Epithelial cell of proximal tubule (primary cell): ENCODE data around the gene INTS4. TPM values are rescaled to one million over a fixed set of nuclear protein-coding genes. Genes with fewer than 3 reads are reported as not detected.
A peak's percentile ranks its signal among the peaks of the same experiment; 100 is the strongest.
"Not testable (repeated sequence)": the region's sequence is repeated elsewhere in the genome, so short reads cannot be mapped to it uniquely, and the experiment has no call there.

Source experiments
- DNase-seq: peaks from one replicate; pipeline ENCODE4 v3.0.0-alpha.2; 2011; ENCODE audit warnings: low read depth
- H3K4me3 ChIP-seq: 2 replicates; pipeline ENCODE4 v1.5.1; 2011; ENCODE audit warnings: low read depth, mild to moderate bottlenecking, low read length
- total RNA-seq: library from RNA; depleted of rRNA; stranded (reverse); fragments of >200 nt; gene quantifications from 2 replicates; pipeline ENCODE4 v1.2.3, GENCODE V29; 2015
- TF ChIP-seq, protein P1 (sequence below): conservative IDR thresholded peaks from 2 replicates; pipeline ENCODE4 v1.5.1; 2012; ENCODE audit warnings: low read depth, mild to moderate bottlenecking, low read length

Gene INTS4
- total RNA-seq, 1 donor from 2014 or later, result 15.3 TPM

DNA sequence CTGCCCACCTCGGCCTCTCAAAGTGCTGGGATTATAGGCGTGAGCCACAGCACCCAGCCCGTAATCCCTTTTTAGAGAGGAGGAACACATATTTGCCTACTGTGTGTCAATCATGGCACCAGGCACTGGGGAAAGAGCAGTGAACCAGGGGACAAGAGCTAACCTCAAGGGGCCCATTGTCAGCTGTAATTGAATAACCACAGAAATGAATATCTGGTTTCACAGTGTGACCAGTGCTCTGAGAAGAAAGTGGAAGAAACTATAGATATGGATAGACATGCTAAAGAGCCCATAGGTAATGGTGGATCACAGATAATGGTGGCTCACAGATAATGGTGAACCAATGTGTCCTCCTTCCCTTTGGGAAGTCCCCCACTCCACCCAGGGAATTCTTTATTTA lies 37.2 kb upstream of the INTS4 start:
- DNase-seq, result no peak
- H3K4me3 ChIP-seq, result no peak overlapping the region
- TF ChIP-seq, protein P1, sequence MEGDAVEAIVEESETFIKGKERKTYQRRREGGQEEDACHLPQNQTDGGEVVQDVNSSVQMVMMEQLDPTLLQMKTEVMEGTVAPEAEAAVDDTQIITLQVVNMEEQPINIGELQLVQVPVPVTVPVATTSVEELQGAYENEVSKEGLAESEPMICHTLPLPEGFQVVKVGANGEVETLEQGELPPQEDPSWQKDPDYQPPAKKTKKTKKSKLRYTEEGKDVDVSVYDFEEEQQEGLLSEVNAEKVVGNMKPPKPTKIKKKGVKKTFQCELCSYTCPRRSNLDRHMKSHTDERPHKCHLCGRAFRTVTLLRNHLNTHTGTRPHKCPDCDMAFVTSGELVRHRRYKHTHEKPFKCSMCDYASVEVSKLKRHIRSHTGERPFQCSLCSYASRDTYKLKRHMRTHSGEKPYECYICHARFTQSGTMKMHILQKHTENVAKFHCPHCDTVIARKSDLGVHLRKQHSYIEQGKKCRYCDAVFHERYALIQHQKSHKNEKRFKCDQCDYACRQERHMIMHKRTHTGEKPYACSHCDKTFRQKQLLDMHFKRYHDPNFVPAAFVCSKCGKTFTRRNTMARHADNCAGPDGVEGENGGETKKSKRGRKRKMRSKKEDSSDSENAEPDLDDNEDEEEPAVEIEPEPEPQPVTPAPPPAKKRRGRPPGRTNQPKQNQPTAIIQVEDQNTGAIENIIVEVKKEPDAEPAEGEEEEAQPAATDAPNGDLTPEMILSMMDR, result no peak

- DNase-seq, result no peak
- H3K4me3 ChIP-seq, result no peak overlapping the region
- TF ChIP-seq, protein P1, result no peak
These were observed 36.2 kb upstream of the INTS4 start for GRCh38 chr11:78030429-78031325.

DNA sequence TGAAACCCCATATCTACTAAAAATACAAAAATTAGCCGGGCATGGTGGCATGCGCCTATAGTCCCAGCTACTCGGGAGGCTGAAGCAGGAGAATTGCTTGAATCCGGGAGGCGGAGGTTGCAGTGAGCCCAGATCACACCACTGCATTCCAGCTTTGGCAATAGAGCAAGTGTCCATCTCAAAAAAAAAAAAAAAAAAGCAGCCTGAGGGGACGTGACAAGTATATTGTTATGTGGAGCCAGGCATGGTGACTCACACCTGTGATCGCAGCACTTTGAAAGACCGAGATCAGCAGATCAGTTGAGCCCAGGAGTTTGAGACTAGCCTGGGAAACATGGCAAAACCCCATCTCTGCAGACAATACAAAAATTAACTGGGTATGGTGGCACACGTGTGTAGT lies 34.0 kb upstream of the INTS4 start:
- H3K4me3 ChIP-seq, DNase-seq: not testable (repeated sequence)

- no peak for DNase-seq
- TF ChIP-seq, protein P1, result no peak
- no peak overlapping the region for H3K4me3 ChIP-seq
These were observed 33.3 kb upstream of the INTS4 start for GRCh38 chr11:78027759-78028158.

DNA sequence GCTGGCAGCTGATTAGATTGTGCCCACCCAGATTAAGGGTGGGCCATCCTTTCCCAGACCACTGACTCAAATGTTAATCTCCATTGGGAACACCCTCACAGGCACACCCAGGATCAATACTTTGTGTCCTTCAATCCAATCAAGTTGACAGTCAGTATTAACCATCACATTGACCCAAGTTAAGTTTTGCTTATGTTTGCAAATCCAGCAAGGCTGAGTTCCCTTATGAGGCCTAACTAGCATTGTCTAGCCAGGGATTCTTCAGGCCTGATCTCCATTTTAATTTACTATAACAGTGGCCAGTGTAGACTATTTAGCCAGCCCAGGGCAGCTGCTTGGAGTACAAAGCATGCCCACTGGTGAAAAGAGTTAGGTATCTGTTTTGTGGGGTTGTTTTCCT lies 30.9 kb upstream of the INTS4 start:
- no peak for DNase-seq
- TF ChIP-seq, protein P1, result no peak
- H3K4me3 ChIP-seq, result no peak overlapping the region

DNA sequence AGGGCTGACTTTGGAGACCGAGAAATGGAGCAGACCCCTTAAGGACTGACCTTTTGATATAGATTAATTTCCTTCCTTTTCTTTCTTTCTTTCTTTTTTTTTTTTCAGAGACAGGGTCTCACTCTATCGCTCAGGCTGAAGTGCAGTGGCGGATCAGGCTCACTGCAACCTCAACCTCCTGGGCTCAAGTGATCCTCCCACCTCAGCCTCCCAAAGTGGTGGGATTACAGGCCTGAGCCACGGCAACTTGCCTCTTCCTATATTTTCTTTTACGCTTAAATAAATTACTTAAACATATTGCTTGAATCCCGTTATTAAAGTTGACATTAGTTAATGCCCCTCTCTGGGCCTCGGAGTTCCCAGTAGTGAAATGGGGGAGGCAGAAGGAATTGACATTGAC lies 29.0 kb upstream of the INTS4 start:
- H3K4me3 ChIP-seq, result peak overlapping the region; percentile 68
- DNase-seq, result no peak
- TF ChIP-seq, protein P1, result no peak

- DNase-seq, result no peak
- H3K4me3 ChIP-seq, result peak within 1 kb of the TSS; percentile 68
- TF ChIP-seq, protein P1, result no peak
These were observed 28.2 kb upstream of the INTS4 start, which contains the start of gene KCTD14 for GRCh38 chr11:78022397-78023396. TSS of gene KCTD14 (minus strand) at chr11:78023276. CDS start at chr11:78023249, 27 bp downstream.
